ENCODE measurements around the gene BIRC5. TPM values are rescaled to one million over a fixed set of nuclear protein-coding genes. Genes with fewer than 3 reads are reported as not detected.
A peak's percentile ranks its signal among the peaks of the same experiment; 100 is the strongest.
"Not testable (repeated sequence)": the region's sequence is repeated elsewhere in the genome, so short reads cannot be mapped to it uniquely, and the experiment has no call there.

The BIRC5 gene
- total and polyA plus RNA-seq, 3 donors from 2014 or later, result 12.4 to 58.5 (median 28.1) TPM

- 72 to 83% methylated on average over 14 to 15 of the region's 15 CpGs for WGBS, 2 donors
- intact Hi-C loops (cut with DNase I; ENCODE audit: low total_unique reads), result loop anchor here (10.0 kb wide), 1 partner anchor 138 kb away; no protein-coding TSS in a partner anchor
- H3K27me3 ChIP-seq, result no peaks in the 10 kb centered on the region
- H3K36me3 ChIP-seq (ENCODE audit: low read depth, missing control alignments), result no peaks in the 10 kb centered on the region
- TF ChIP-seq POLR2A (IDR thresholded peaks at IDR 0.05), result no peak
- no peak for TF ChIP-seq CTCF (IDR thresholded peaks at IDR 0.05)
- DNase-seq, result no peak
- no peak overlapping the region for H3K4me3 ChIP-seq
- peaks cover 6% of the 10 kb centered on the region for H3K4me1 ChIP-seq
- H3K9me3 ChIP-seq, result no peaks in the 10 kb centered on the region
- H3K27ac ChIP-seq, result no peak overlapping the region
These were observed 38.9 kb downstream of the BIRC5 start for GRCh38 chr17:78252701-78253635.

DNA sequence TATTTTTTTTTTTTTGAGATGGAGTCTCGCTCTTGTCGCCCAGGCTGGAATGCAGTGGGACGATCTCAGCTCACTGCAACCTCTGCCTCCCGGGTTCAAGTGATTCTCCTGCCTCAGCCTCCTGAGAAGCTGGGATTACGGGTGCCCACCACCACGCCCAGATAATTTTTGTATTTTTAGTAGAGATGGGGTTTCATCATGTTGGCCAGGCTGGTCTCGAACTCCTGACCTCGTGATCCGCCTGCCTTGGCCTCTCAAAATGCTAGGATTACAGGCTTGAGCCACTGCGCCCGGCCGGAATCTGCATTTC, 39.5 kb downstream of the BIRC5 start:
- intact Hi-C loops (cut with DNase I; ENCODE audit: low total_unique reads), result loop anchor here (10.0 kb wide), 1 partner anchor 139 kb away; no protein-coding TSS in a partner anchor

GRCh38 chr17:78253946-78254672, 40.1 kb downstream of the BIRC5 start:
- Histone ChIP-seq H3K27me3 (no peaks in the 10 kb centered on the region), H3K4me1 (peaks cover 6% of the 10 kb centered on the region), H3K4me3 (peak overlapping the region; percentile 91 to 98), H3K9me3 (no peaks in the 10 kb centered on the region), H3K36me3 (ENCODE audit: low read depth, missing control alignments) (no peaks in the 10 kb centered on the region), H3K27ac (peak overlapping the region; percentile 31 to 89)
- peak; percentile 91 for DNase-seq
- TF ChIP-seq POLR2A (IDR thresholded peaks at IDR 0.05) (no peak), CTCF (IDR thresholded peaks at IDR 0.05) (peak in 1 of 3 experiments; percentile 2)
- intact Hi-C loops (cut with DNase I; ENCODE audit: low total_unique reads), result loop anchor here (10.0 kb wide), 1 partner anchor 139 kb away; no protein-coding TSS in a partner anchor
- 2 to 3% methylated on average over 19 to 57 of the region's 73 CpGs for WGBS, 2 donors

More for the DNA sequence above, 39.5 kb downstream of the BIRC5 start:
- not testable (repeated sequence) for H3K36me3 ChIP-seq (ENCODE audit: low read depth, missing control alignments); H3K27ac ChIP-seq; H3K27me3 ChIP-seq; H3K9me3 ChIP-seq; DNase-seq; H3K4me1 ChIP-seq
- WGBS, 2 donors, result 63 to 76% methylated on average over 12 of the region's 12 CpGs
- H3K4me3 ChIP-seq, result peak overlapping the region; percentile 91 to 98

DNA sequence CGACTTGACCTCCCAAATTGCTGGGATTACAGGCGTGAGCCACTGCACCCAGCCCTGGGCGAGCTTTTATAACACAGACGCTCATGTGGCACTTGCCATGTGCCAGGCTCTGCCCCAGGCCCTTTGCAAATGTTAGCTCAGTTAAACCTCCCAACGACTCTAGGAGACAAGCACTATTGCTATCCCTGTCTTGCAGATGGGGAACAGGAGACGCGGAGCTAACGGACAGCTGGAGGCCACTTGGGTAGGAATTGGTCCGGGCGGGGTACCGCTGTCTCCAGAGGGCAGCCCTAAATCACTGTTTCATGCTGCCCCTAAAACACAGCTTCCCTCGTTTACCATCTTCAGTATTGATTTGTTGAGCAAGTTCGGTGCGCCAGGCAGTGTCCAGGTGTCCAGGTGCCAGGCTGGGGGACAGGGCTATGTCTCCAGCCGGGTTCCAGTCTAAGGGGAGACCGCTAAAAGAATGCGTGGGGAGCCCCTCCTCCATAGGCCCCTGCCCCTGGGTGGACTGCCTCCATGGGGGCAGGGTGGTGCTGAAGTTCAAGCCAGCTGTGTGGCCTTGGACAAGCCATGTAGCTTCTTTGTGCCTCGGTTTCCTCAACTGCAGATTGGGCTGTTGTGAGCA, 41.1 kb downstream of the BIRC5 start:
- intact Hi-C loops (cut with DNase I; ENCODE audit: low total_unique reads), result loop anchor here (10.0 kb wide), 1 partner anchor 140 kb away; no protein-coding TSS in a partner anchor
- no peaks in the 10 kb centered on the region for H3K27me3 ChIP-seq

More for the DNA sequence above, 41.1 kb downstream of the BIRC5 start:
- no peaks in the 10 kb centered on the region for H3K9me3 ChIP-seq
- WGBS, 2 donors, result 84 to 86% methylated on average over 18 of the region's 18 CpGs
- H3K36me3 ChIP-seq (ENCODE audit: low read depth, missing control alignments), result no peaks in the 10 kb centered on the region
- no peak overlapping the region for H3K27ac ChIP-seq
- H3K4me3 ChIP-seq, result peak overlapping the region in 1 of 2 donors; percentile 91
- TF ChIP-seq POLR2A (IDR thresholded peaks at IDR 0.05) (no peak), CTCF (IDR thresholded peaks at IDR 0.05) (no peak)
- peaks cover 6% of the 10 kb centered on the region for H3K4me1 ChIP-seq
- no peak for DNase-seq

Data from testis (tissue), 3 donors.